ENCODE results near the gene PAPOLA. TPM values are rescaled to one million over a fixed set of nuclear protein-coding genes. Genes with fewer than 3 reads are reported as not detected.
A peak's percentile ranks its signal among the peaks of the same experiment; 100 is the strongest.

The PAPOLA gene
- total RNA-seq, 1 donor from 2014 or later: 143 TPM

DNA sequence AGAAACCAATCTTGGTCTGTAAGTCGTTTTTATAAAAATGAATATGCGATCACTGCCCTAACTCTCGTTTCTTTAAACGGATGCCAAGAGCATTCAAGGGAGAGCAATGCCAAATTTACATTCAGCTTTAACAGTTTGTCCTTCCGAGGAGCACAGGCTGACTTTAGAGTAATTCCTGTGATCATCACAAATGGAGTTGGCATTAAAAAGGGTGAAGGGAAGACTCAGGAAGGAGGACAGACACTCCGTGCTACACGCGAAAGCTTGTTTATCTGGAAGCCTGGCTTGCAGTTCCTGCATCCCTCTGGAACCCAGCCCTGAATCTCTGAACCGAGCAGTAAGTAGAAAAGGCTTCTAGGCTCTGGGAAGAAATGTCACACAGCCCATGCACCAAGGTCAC is 78.4 kb downstream of the PAPOLA start:
- Histone ChIP-seq H3K36me3 (no peaks in the 10 kb centered on the region), H3K27ac (no peak overlapping the region), H3K27me3 (no peaks in the 10 kb centered on the region), H3K4me1 (peaks cover 6% of the 10 kb centered on the region), H3K4me3 (no peak overlapping the region), H3K9me3 (no peaks in the 10 kb centered on the region)
- TF ChIP-seq CTCF (IDR thresholded peaks at IDR 0.05) (no peak), POLR2AphosphoS5 (IDR thresholded peaks at IDR 0.05; ENCODE audit: insufficient read depth in 1 of 2, low read depth in 1 of 2) (no peak), POLR2A (IDR thresholded peaks at IDR 0.05) (no peak)
- intact Hi-C loops (cut with DNase I): no loop called here
- no peak for DNase-seq (ENCODE audit: extremely low spot score in 2 of 2)

- no peak for DNase-seq (ENCODE audit: extremely low spot score in 2 of 2)
- Histone ChIP-seq H3K4me3 (no peak overlapping the region), H3K9me3 (no peaks in the 10 kb centered on the region), H3K36me3 (no peaks in the 10 kb centered on the region), H3K27ac (no peak overlapping the region), H3K27me3 (no peaks in the 10 kb centered on the region), H3K4me1 (peaks cover 6% of the 10 kb centered on the region)
- intact Hi-C loops (cut with DNase I): no loop called here
- TF ChIP-seq POLR2A (IDR thresholded peaks at IDR 0.05) (no peak), CTCF (IDR thresholded peaks at IDR 0.05) (no peak), POLR2AphosphoS5 (IDR thresholded peaks at IDR 0.05; ENCODE audit: insufficient read depth in 1 of 2, low read depth in 1 of 2) (no peak)
Measured at GRCh38 chr14:96581026-96581425, 78.8 kb downstream of the PAPOLA start.

GRCh38 chr14:96581902-96582301 is 79.7 kb downstream of the PAPOLA start:
- no peaks in the 10 kb centered on the region for H3K27me3 ChIP-seq
- intact Hi-C loops (cut with DNase I): no loop called here
- DNase-seq (ENCODE audit: extremely low spot score in 2 of 2): peak in 1 of 2 donors; percentile 43
- H3K27ac ChIP-seq: no peak overlapping the region
- peaks cover 6% of the 10 kb centered on the region for H3K4me1 ChIP-seq
- H3K9me3 ChIP-seq: no peaks in the 10 kb centered on the region
- H3K36me3 ChIP-seq: no peaks in the 10 kb centered on the region
- no peak for TF ChIP-seq POLR2A (IDR thresholded peaks at IDR 0.05)
- no peak for TF ChIP-seq POLR2AphosphoS5 (IDR thresholded peaks at IDR 0.05; ENCODE audit: insufficient read depth in 1 of 2, low read depth in 1 of 2)
- no peak for TF ChIP-seq CTCF (IDR thresholded peaks at IDR 0.05)
- H3K4me3 ChIP-seq: no peak overlapping the region

DNA sequence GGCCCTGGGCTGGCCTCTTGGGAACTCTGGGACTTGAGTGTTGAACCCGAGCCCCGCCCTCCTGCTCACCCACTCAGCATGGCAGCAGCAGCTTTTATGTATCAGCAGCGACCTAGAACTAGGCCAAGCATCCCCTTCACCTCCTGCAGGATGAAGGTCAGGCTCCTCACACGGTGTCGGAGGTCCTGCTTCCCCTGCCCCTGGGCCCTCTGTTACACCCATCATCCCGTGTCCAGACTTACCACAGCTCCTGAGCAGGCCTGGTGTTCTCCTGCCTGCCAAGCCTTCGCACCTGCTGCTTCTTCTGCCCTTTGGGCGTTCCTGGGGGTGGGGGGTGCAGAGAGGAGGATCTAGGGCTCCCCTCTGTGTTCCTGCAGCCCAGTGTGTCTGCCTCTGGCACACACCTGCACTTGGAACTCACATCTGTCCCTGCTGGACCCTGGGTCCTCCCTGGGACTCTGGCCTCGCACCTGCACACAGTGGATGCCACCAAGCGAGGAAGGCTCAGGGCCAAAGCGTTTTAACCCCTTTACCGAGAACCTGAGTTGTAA is 80.3 kb downstream of the PAPOLA start:
- peak in 1 of 2 donors; percentile 67 for DNase-seq (ENCODE audit: extremely low spot score in 2 of 2)
- Histone ChIP-seq H3K27ac (no peak overlapping the region), H3K27me3 (no peaks in the 10 kb centered on the region), H3K4me1 (peaks cover 6% of the 10 kb centered on the region), H3K9me3 (no peaks in the 10 kb centered on the region), H3K4me3 (no peak overlapping the region), H3K36me3 (no peaks in the 10 kb centered on the region)
- intact Hi-C loops (cut with DNase I): no loop called here
- TF ChIP-seq POLR2AphosphoS5 (IDR thresholded peaks at IDR 0.05; ENCODE audit: insufficient read depth in 1 of 2, low read depth in 1 of 2): no peak
- no peak for TF ChIP-seq CTCF (IDR thresholded peaks at IDR 0.05)
- no peak for TF ChIP-seq POLR2A (IDR thresholded peaks at IDR 0.05)

- no peak for TF ChIP-seq POLR2AphosphoS5 (IDR thresholded peaks at IDR 0.05; ENCODE audit: insufficient read depth in 1 of 2, low read depth in 1 of 2)
- TF ChIP-seq CTCF (IDR thresholded peaks at IDR 0.05): no peak
- no peak for TF ChIP-seq POLR2A (IDR thresholded peaks at IDR 0.05)
- DNase-seq (ENCODE audit: extremely low spot score in 2 of 2): no peak
- H3K27me3 ChIP-seq: no peaks in the 10 kb centered on the region
Measured at GRCh38 chr14:96582995-96583394, 80.8 kb downstream of the PAPOLA start.

More at GRCh38 chr14:96582995-96583394, 80.8 kb downstream of the PAPOLA start:
- Histone ChIP-seq H3K4me1 (peaks cover 6% of the 10 kb centered on the region), H3K27ac (no peak overlapping the region), H3K9me3 (no peaks in the 10 kb centered on the region), H3K36me3 (no peaks in the 10 kb centered on the region), H3K4me3 (no peak overlapping the region)
- intact Hi-C loops (cut with DNase I): no loop called here

All from vagina (tissue), 2 donors.